DOHH2 (cell line): ENCODE results near the gene ROBO1.

ENCODE experiments used
- H3F3A ChIP-seq: fragments of 200-600 bp; sonication (generic), shearing (Covaris generic); 2 replicates; pipeline ENCODE4 v1.6.0; 2016; ENCODE audit warnings: antibody characterized with exemption, mild to moderate bottlenecking; ENCODE audit not compliant: control insufficient read depth, insufficient read depth
- H3K27ac ChIP-seq: fragments of 200-600 bp; sonication (generic); 2 replicates; pipeline ENCODE4 v1.5.1; 2014; ENCODE audit warnings: low read depth, mild to moderate bottlenecking, low read length, moderate library complexity
- H3K27me3 ChIP-seq: fragments of 200-600 bp; sonication (generic); 2 replicates; pipeline ENCODE4 v1.6.1; 2014; ENCODE audit warnings: mild to moderate bottlenecking, low read length, mixed read lengths; ENCODE audit not compliant: control insufficient read depth
- H3K36me3 ChIP-seq: fragments of 200-600 bp; sonication (generic); 2 replicates; pipeline ENCODE4 v1.6.1; 2014; ENCODE audit warnings: mild to moderate bottlenecking, low read length, moderate library complexity, mixed read lengths; ENCODE audit not compliant: control insufficient read depth
- H3K4me1 ChIP-seq: fragments of 200-600 bp; sonication (generic); 2 replicates; pipeline ENCODE4 v1.6.1; 2014; ENCODE audit warnings: mild to moderate bottlenecking, low read length, mixed read lengths; ENCODE audit not compliant: control insufficient read depth
- H3K4me2 ChIP-seq: fragments of 200-600 bp; sonication (generic); 2 replicates; pipeline ENCODE4 v1.6.0; 2014; ENCODE audit warnings: mild to moderate bottlenecking, low read length, moderate library complexity
- H3K4me3 ChIP-seq: fragments of 200-600 bp; sonication (generic); 2 replicates; pipeline ENCODE4 v1.5.1; 2014; ENCODE audit warnings: mild to moderate bottlenecking, low read length, mixed read lengths
- H3K79me2 ChIP-seq: fragments of 200-600 bp; sonication (generic); 2 replicates; pipeline ENCODE4 v1.6.1; 2014; ENCODE audit warnings: mild to moderate bottlenecking, low read length, mixed read lengths; ENCODE audit not compliant: control insufficient read depth
- H3K9me2 ChIP-seq: fragments of 200-600 bp; sonication (generic); replicated peaks from 2 replicates; pipeline ENCODE4 v1.6.1; 2014; ENCODE audit warnings: mild to moderate bottlenecking, low read length, mixed read lengths; ENCODE audit not compliant: control insufficient read depth
- H3K9me3 ChIP-seq: fragments of 200-600 bp; sonication (generic); 2 replicates; pipeline ENCODE4 v1.6.1; 2014; ENCODE audit warnings: antibody characterized with exemption, low read length, mixed read lengths; ENCODE audit not compliant: control insufficient read depth, insufficient read depth
- H4K20me1 ChIP-seq: fragments of 200-600 bp; sonication (generic); 2 replicates; pipeline ENCODE4 v1.6.0; 2014; ENCODE audit warnings: low read depth, mild to moderate bottlenecking, antibody characterized with exemption, low read length, moderate library complexity; ENCODE audit not compliant: control insufficient read depth, insufficient read depth
- EZH2phosphoT487 ChIP-seq: fragments of 200-600 bp; sonication (generic); IDR thresholded peaks from 2 replicates; pipeline ENCODE4 v1.6.1; 2017; ENCODE audit warnings: borderline replicate concordance, mild to moderate bottlenecking, antibody characterized with exemption, low read length, moderate library complexity, mixed read lengths
- TF ChIP-seq, protein P1 (sequence below): fragments of 200-600 bp; sonication (generic); IDR thresholded peaks from one replicate; pipeline ENCODE4 v1.5.1; 2014; ENCODE audit warnings: antibody characterized with exemption, mild to moderate bottlenecking, low read depth, low read length; ENCODE audit not compliant: poor library complexity, severe bottlenecking

Gene ROBO1

GRCh38 chr3:78978037-78978436 is 789.8 kb downstream of the ROBO1 start:
- Histone ChIP-seq H4K20me1 (no peaks in the 10 kb centered on the region), H3F3A (no peaks in the 10 kb centered on the region), H3K9me3 (no peaks in the 10 kb centered on the region), H3K27ac (no peak overlapping the region), H3K36me3 (no peaks in the 10 kb centered on the region), H3K9me2 (no peaks in the 10 kb centered on the region), H3K27me3 (no peaks in the 10 kb centered on the region), H3K79me2 (no peaks in the 10 kb centered on the region), H3K4me1 (no peaks in the 10 kb centered on the region), H3K4me2 (no peak overlapping the region), H3K4me3 (no peak overlapping the region)
- no peak for TF ChIP-seq EZH2phosphoT487
- TF ChIP-seq, protein P1, sequence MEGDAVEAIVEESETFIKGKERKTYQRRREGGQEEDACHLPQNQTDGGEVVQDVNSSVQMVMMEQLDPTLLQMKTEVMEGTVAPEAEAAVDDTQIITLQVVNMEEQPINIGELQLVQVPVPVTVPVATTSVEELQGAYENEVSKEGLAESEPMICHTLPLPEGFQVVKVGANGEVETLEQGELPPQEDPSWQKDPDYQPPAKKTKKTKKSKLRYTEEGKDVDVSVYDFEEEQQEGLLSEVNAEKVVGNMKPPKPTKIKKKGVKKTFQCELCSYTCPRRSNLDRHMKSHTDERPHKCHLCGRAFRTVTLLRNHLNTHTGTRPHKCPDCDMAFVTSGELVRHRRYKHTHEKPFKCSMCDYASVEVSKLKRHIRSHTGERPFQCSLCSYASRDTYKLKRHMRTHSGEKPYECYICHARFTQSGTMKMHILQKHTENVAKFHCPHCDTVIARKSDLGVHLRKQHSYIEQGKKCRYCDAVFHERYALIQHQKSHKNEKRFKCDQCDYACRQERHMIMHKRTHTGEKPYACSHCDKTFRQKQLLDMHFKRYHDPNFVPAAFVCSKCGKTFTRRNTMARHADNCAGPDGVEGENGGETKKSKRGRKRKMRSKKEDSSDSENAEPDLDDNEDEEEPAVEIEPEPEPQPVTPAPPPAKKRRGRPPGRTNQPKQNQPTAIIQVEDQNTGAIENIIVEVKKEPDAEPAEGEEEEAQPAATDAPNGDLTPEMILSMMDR, result no peak

- H3K9me3 ChIP-seq, result no peaks in the 10 kb centered on the region
- no peaks in the 10 kb centered on the region for H3K4me1 ChIP-seq
- TF ChIP-seq, protein P1, result no peak
- no peak for TF ChIP-seq EZH2phosphoT487
- H3K4me2 ChIP-seq, result no peak overlapping the region
- H3K9me2 ChIP-seq, result no peaks in the 10 kb centered on the region
- no peaks in the 10 kb centered on the region for H3K27me3 ChIP-seq
- H3K79me2 ChIP-seq, result no peaks in the 10 kb centered on the region
- H3K4me3 ChIP-seq, result no peak overlapping the region
- no peaks in the 10 kb centered on the region for H3F3A ChIP-seq
- H3K27ac ChIP-seq, result no peak overlapping the region
- no peaks in the 10 kb centered on the region for H3K36me3 ChIP-seq
- H4K20me1 ChIP-seq, result no peaks in the 10 kb centered on the region
These were observed 790.7 kb downstream of the ROBO1 start for GRCh38 chr3:78977073-78977472.

DNA sequence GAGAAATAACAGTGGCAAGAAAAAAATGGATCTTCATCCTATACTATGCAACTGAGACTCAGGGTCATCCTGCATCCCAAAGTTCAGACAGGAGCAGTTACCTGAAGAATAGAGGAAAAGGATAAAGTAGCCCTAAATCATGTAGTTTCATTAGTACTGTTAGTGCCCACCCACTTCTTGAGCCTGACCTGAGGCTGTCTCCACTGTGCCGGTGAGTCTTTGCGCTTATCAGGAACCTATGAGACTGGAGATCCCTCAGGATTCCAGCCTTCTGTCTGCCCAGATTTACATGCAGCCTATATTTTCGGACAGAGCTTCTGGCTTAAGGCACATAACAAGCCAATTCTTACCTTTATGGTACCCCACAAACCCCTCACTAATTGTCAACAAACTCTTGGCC is 791.6 kb downstream of the ROBO1 start:
- Histone ChIP-seq H3K9me2 (no peaks in the 10 kb centered on the region), H3K4me3 (no peak overlapping the region), H3K79me2 (no peaks in the 10 kb centered on the region), H3K27ac (no peak overlapping the region), H4K20me1 (no peaks in the 10 kb centered on the region), H3K9me3 (no peaks in the 10 kb centered on the region), H3K4me2 (no peak overlapping the region), H3K36me3 (no peaks in the 10 kb centered on the region), H3K4me1 (no peaks in the 10 kb centered on the region), H3F3A (no peaks in the 10 kb centered on the region), H3K27me3 (no peaks in the 10 kb centered on the region)
- TF ChIP-seq EZH2phosphoT487, result no peak
- TF ChIP-seq, protein P1, result no peak
